ELF-1 (cell line): Measurements from ENCODE around the gene ZBTB14.

ENCODE experiments used
- DNase-seq: peaks from one replicate; pipeline ENCODE4 v3.0.0-alpha.2; 2016; ENCODE audit warnings: low read depth, low spot score

The ZBTB14 gene

GRCh38 chr18:5295231-5295920, at the start of gene ZBTB14:
Gene ZBTB14 (minus strand): TSS chr18:5295726. CDS start chr18:5293246, 2,480 bp downstream.
- DNase-seq = peak; percentile 32

GRCh38 chr18:5339202-5339834, 43.8 kb upstream of the ZBTB14 start:
- DNase-seq = no peak

DNA sequence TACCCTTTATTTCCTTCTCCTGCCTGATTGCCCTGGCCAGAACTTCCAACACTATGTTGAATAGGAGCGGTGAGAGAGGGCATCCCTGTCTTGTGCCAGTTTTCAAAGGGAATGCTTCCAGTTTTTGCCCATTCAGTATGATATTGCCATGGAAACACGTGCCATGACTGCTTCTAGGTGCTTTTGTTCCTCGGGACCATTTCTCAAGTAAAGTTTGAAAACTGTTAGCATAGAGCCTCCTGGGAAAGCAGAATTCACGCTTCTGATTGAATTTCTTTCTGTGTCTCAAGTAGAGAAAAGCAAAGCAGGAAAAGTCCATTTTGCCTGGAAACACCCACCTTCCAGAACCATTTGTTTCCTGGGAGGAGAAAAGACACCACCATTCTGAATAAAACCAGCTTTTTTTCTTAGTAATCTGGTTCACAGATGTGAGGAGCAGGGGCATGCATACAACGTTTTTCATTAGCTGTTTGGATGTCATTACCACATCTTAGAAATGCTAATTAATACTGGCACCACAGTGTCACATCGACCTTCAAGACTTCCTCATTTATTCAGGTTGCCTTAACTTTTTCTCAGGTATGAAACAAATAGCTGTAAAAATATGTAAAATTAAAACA, 39.0 kb upstream of the ZBTB14 start:
- DNase-seq = no peak

GRCh38 chr18:5318061-5318700, 22.7 kb upstream of the ZBTB14 start:
- no peak for DNase-seq

GRCh38 chr18:5317186-5317585, 21.7 kb upstream of the ZBTB14 start:
- no peak for DNase-seq

- DNase-seq = no peak
Measured at GRCh38 chr18:5315838-5316237, 20.3 kb upstream of the ZBTB14 start.

DNA sequence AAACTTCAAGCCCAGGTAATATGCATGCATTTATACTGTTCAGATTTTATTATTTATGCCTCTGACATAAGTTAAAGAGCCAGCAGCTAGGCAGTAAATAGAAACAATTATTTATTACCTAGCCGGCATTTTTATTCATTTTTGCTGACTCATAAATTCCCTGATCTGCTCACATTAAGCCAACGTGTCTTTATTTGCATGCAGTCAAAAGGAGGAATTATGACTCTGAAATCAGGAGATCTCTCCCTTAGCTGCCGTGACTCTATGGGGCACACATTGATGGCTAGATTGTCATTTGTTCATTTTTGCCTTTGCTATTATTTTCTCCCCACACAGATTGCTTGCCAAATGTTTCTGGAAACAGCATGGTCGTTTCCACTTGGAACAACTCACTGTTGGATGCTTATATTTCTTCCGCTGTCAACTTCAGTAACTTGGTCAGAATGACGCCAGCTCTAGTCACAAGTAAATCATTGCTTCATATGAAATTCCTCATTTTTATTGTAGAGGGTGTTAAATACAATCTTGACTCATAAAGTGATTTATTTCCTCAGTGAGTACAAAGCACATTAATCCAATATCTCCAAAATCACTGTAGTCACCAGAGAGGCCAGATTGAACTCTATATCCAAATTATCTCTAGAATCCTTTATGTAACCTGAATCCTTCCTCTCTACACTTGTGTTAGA, 15.9 kb upstream of the ZBTB14 start:
- DNase-seq = no peak

- DNase-seq = no peak
Measured at GRCh38 chr18:5309888-5310470, 14.5 kb upstream of the ZBTB14 start.

DNA sequence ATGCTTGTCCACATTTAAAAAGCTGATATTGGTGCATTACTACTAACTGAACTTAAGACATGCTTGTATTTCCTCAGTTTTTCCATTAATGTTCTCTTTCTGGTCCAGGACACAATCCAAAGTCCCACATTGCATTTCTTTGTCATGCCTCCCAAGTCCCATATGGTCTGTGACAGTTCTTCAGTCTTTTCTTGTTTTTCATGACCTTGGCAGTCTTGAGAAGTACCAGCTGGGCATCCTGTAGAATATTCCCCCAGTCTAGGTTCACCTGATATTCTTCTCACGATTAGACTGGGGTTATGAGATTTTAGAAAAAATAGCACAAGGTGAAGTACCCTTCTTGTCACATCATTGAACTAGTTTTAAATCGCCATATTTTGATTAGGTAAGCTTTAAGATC, 10.3 kb upstream of the ZBTB14 start:
- no peak for DNase-seq

- DNase-seq = no peak
Measured at GRCh38 chr18:5304232-5304631, 8.7 kb upstream of the ZBTB14 start.

DNA sequence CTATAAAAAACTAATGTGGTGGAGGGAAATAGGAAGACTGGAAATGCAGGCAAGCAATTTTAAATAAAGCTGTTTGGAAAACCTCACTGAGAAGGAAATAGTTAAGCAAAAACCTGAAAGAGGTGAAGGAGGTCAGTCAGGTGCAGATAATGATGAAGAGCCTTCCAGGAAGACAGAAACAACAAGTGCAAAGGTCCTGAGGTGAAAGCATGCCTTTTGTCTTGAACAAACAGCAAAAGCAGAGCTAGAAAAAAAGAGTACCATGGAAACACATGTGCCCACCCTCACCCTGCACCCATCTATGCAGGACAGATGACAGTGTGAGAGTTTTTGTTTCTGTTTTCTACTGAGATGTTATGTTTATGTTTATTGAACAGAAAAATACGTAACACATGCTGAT, 8.1 kb upstream of the ZBTB14 start:
- no peak for DNase-seq

DNA sequence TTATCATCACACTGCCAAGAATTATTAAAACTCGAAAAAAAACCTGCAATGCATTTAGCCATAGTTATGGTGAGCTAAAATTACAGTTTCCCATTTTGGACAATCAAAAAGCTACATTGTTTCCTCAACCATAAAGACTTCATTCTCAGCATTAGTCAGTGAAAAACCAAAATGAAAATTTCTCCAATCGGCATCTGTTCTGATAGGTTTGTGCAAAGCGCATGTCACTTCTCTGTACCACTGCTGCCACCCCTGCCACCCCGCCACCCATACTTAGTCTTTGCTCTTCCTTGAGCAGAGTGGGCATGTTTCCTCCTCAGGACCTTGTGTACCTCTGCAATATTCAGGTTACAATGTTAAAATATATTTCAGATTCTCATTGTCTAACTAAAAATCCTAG, 7.1 kb upstream of the ZBTB14 start:
- no peak for DNase-seq

DNA sequence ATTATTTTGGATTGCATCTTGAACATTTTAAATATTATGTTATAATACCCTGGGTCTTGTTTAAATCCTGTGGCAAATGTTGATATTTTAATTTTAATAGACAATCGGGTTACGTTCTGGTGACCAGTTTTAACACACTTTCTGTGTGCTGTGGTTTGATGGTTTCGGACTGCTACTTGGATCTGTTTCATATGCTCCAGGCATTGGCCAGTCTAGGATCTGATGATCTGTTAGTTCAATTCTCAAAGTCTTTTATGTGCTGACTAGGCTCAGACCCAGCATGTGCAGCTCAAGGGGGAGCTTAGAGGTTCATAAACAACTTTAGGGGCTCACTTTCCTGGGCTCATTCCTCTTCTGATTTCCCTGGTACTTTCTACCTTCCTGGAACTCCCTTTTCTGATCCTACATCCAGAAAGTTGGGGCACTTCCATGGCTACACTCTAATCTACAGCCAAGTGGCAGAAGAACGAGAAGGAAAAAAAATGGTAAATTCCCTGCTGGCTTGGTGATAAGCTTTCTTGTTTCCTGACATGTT, 5.0 kb upstream of the ZBTB14 start:
- DNase-seq = no peak

GRCh38 chr18:5298156-5298852, 2.8 kb upstream of the ZBTB14 start:
- peak; percentile 24 for DNase-seq

DNA sequence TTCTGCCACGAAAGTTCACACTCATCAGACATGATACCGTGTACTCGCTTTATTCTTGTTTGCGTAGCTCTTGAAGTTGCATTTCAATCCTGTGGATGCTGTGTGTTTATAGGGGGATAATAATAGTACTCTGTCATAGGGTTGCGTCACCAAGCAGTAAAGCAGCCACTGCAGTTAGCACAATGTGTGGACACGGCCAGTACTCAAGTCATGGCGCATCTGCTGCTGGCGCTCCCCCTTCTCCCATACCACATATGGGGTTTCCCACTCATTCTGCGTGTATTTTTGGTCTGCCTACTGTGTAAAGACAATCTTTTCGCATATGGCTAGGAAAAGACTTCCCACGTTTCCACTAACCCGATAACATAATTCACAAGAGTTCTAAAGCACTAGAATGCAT, 2.1 kb upstream of the ZBTB14 start:
- DNase-seq = no peak

GRCh38 chr18:5296706-5297320, 1.3 kb upstream of the ZBTB14 start:
- DNase-seq = peak; percentile 92

DNA sequence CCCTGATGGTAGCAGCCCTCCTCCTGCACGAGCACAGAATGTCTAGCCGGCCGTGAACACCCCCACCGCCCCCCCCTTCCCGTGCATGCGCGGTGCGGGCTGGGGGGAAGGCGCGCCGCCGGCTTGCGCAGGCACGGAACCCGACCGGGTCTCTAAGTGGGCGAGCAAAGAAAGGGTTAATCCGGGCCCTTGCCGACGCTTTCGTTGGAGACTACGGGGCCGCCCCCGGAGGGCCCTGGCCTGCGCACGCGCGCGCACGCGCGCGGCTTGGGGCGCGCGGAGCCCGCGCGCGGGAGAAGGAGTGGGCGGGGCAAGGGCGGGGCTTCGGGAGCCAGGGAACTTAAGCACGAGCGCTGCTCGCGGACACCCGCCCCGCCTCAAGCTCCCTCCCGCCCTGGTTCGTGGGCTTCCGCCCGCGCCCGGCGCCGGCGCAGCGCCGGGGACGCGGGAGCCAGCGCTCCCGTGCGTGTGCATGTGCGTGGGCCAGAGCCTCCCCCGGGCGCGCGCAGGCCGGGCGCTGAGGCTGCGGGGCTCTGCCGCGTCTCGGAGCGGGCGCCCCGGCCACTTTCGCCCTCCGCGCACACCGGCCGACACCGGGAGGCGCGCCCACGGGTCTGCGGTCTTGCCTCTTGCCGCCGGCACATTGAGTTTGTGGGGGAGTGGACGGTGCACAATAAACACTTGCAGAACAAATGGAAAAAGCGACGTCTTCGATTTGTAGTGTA, 617 bp upstream of the ZBTB14 start:
- peak; percentile 96 for DNase-seq

DNA sequence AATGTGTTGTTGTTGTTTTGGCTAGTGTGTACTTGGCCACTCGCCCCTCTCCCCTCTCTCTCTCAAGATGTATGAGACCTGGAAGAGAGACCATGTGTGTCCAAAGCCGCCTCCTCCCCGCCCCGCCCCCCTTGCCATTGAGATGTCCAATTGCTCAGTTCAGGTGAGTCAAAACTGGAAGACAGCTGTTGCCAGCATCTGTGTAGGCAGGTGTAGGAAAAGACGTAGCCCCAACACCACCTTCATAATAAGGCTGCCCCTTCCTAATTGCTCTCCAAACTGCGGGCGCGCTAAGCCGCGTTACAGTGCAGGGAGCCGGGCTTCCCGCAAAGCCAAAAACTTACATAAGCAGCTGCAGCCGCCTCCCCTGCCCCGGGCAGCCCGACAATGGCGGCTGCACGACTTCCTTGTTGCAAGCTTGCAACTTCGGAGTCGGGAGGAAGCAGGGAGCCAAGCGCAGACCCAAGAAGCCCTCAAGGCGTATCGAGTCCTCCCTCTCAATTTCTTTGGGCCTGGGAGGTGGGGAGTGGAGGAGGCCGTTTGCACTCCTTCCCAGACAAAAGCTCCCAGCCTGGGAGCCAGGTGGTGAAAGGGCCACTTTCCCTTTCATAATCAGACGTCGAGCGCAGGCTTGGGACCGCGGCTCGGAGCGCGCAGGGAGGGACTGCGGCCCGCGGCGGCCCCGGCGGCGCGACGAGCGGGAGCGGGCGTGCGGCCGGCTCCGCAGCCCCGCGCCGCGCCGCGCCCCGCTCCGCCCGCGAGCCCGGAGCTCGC, 882 bp downstream of the ZBTB14 start:
- peak; percentile 85 for DNase-seq

GRCh38 chr18:5294113-5294456, 1.4 kb downstream of the ZBTB14 start:
- no peak for DNase-seq
